ENCODE results near the gene LHX4.

The LHX4 gene

GRCh38 chr1:180221462-180221861, 8.6 kb upstream of the LHX4 start:
- in situ Hi-C loops (cut with MboI; ENCODE audit: low sequenced_read_pairs), result no loop called here

GRCh38 chr1:180224902-180225301, 5.2 kb upstream of the LHX4 start:
- in situ Hi-C loops (cut with MboI; ENCODE audit: low sequenced_read_pairs), result no loop called here

GRCh38 chr1:180225403-180225802, 4.7 kb upstream of the LHX4 start:
- in situ Hi-C loops (cut with MboI; ENCODE audit: low sequenced_read_pairs), result no loop called here

GRCh38 chr1:180227861-180228647, 2.0 kb upstream of the LHX4 start:
- in situ Hi-C loops (cut with MboI; ENCODE audit: low sequenced_read_pairs), result no loop called here

GRCh38 chr1:180228648-180229482, 1.2 kb upstream of the LHX4 start:
- in situ Hi-C loops (cut with MboI; ENCODE audit: low sequenced_read_pairs), result no loop called here

- in situ Hi-C loops (cut with MboI; ENCODE audit: low sequenced_read_pairs), result no loop called here
Measured at GRCh38 chr1:180230416-180230790, 339 bp downstream of the LHX4 start.

- in situ Hi-C loops (cut with MboI; ENCODE audit: low sequenced_read_pairs), result no loop called here
Measured at GRCh38 chr1:180230791-180231505, 884 bp downstream of the LHX4 start.

- in situ Hi-C loops (cut with MboI; ENCODE audit: low sequenced_read_pairs), result no loop called here
Measured at GRCh38 chr1:180231506-180231921, 1.4 kb downstream of the LHX4 start.

- in situ Hi-C loops (cut with MboI; ENCODE audit: low sequenced_read_pairs), result no loop called here
Measured at GRCh38 chr1:180231936-180232335, 1.9 kb downstream of the LHX4 start.

- in situ Hi-C loops (cut with MboI; ENCODE audit: low sequenced_read_pairs), result no loop called here
Measured at GRCh38 chr1:180232521-180233043, 2.5 kb downstream of the LHX4 start.

GRCh38 chr1:180233191-180234011, 3.3 kb downstream of the LHX4 start:
- in situ Hi-C loops (cut with MboI; ENCODE audit: low sequenced_read_pairs), result no loop called here

GRCh38 chr1:180234369-180235076, 4.5 kb downstream of the LHX4 start:
- in situ Hi-C loops (cut with MboI; ENCODE audit: low sequenced_read_pairs), result no loop called here

GRCh38 chr1:180235077-180235501, 5.0 kb downstream of the LHX4 start:
- in situ Hi-C loops (cut with MboI; ENCODE audit: low sequenced_read_pairs), result no loop called here

- in situ Hi-C loops (cut with MboI; ENCODE audit: low sequenced_read_pairs), result no loop called here
Measured at GRCh38 chr1:180235502-180236239, 5.6 kb downstream of the LHX4 start.

GRCh38 chr1:180236698-180237509, 6.8 kb downstream of the LHX4 start:
- in situ Hi-C loops (cut with MboI; ENCODE audit: low sequenced_read_pairs), result no loop called here

- in situ Hi-C loops (cut with MboI; ENCODE audit: low sequenced_read_pairs), result no loop called here
Measured at GRCh38 chr1:180237869-180238476, 7.9 kb downstream of the LHX4 start.

GRCh38 chr1:180238675-180239074, 8.6 kb downstream of the LHX4 start:
- in situ Hi-C loops (cut with MboI; ENCODE audit: low sequenced_read_pairs), result no loop called here
